Nasal cavity respiratory epithelium epithelial cell of viscerocranial mucosa (primary cell): ENCODE results near the gene SAYSD1. TPM values are rescaled to one million over a fixed set of nuclear protein-coding genes. Genes with fewer than 3 reads are reported as not detected.

Experiments
- total RNA-seq: library from RNA; depleted of rRNA; stranded (reverse); fragments of >200 nt; gene quantifications from 2 replicates; pipeline ENCODE4 v1.2.3, GENCODE V29; 2014

Gene SAYSD1, protein sequence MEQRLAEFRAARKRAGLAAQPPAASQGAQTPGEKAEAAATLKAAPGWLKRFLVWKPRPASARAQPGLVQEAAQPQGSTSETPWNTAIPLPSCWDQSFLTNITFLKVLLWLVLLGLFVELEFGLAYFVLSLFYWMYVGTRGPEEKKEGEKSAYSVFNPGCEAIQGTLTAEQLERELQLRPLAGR
- total RNA-seq, result 7.4 and 12.6 TPM in 2 replicates

GRCh38 chr6:39114704-39115599 is at the start of gene SAYSD1:
Gene SAYSD1, minus strand, starts transcription at chr6:39115186. Its CDS starts 97 bp downstream, at chr6:39115089.

Other genes with a start within 250 kb of the SAYSD1 start
- not detected in 2 replicates for gene GLP1R, start 66.4 kb downstream of the SAYSD1 start, total RNA-seq
- gene KCNK5, start 114.3 kb upstream of the SAYSD1 start, total RNA-seq, result under 0.01 and 1.8 TPM in 2 replicates
- not detected in 2 replicates for gene KCNK17, start 199.2 kb upstream of the SAYSD1 start, total RNA-seq
- not detected in 2 replicates for gene KCNK16, start 207.5 kb upstream of the SAYSD1 start, total RNA-seq